H1 (cell line): ENCODE data around the gene ZSWIM2. TPM values are rescaled to one million over a fixed set of nuclear protein-coding genes. Genes with fewer than 3 reads are reported as not detected.
"Not testable (repeated sequence)": the region's sequence is repeated elsewhere in the genome, so short reads cannot be mapped to it uniquely, and the experiment has no call there.

ENCODE experiments used
- CTCF ChIA-PET: fragments of 300-600 bp; sonication (Branson Sonifier 250); formaldehyde crosslinking; loops from one replicate; lab custom pipeline; 2021; ENCODE audit not compliant: partially characterized antibody; lab: Charles Lee
- POLR2A ChIA-PET: fragments of 300-600 bp; sonication (Branson Sonifier 250); formaldehyde crosslinking; loops from one replicate; lab custom pipeline; 2021; ENCODE audit warnings: inconsistent platforms; ENCODE audit not compliant: partially characterized antibody; lab: Charles Lee
- DNase-seq, 2 experiments: peaks; one replicate each; pipeline versions ENCODE4 v3.0.0 to v3.0.0-alpha.2; 2010 to 2022; ENCODE audit warnings: low spot score in 2 of 2, low read depth in 1 of 2, mixed read lengths in 1 of 2
- FAIRE-seq: peaks from 2 replicates; lab custom pipeline; 2011; peaks lifted over from hg19 to GRCh38; lab: Jason Lieb, UNC
- H2AFZ ChIP-seq: 2 replicates; pipeline ENCODE4 v1.8.1; 2012; ENCODE audit warnings: low read length, inconsistent platforms
- H2AK5ac ChIP-seq: 2 replicates; pipeline ENCODE4 v1.6.1; 2013; ENCODE audit warnings: low read depth, low read length
- H2BK120ac ChIP-seq: replicated peaks from 2 replicates; pipeline ENCODE3; 2013; ENCODE audit warnings: low read depth, low read length, inconsistent platforms
- H2BK12ac ChIP-seq: 2 replicates; pipeline ENCODE4 v1.6.1; 2013; ENCODE audit warnings: low read depth, low read length
- H2BK15ac ChIP-seq: 2 replicates; pipeline ENCODE4 v1.6.1; 2013; ENCODE audit warnings: low read length
- H2BK20ac ChIP-seq: 2 replicates; pipeline ENCODE4 v1.6.1; 2013; ENCODE audit warnings: low read length
- H2BK5ac ChIP-seq: 2 replicates; pipeline ENCODE4 v1.6.1; 2013; ENCODE audit warnings: low read depth, low read length
- H3K14ac ChIP-seq: 2 replicates; pipeline ENCODE4 v1.6.1; 2013; ENCODE audit warnings: inconsistent platforms; ENCODE audit not compliant: insufficient read length
- H3K18ac ChIP-seq: 2 replicates; pipeline ENCODE4 v1.6.1; 2013; ENCODE audit warnings: low read length; ENCODE audit errors: extremely low read depth
- H3K23ac ChIP-seq: 2 replicates; pipeline ENCODE4 v1.6.1; 2013; ENCODE audit warnings: inconsistent platforms; ENCODE audit not compliant: insufficient read length
- H3K23me2 ChIP-seq: 2 replicates; pipeline ENCODE4 v1.6.1; 2013; ENCODE audit warnings: low read depth, low read length
- H3K27ac ChIP-seq: 2 replicates; pipeline ENCODE4 v1.6.1; 2011; ENCODE audit warnings: low read depth, low read length, inconsistent platforms
- H3K27me3 ChIP-seq, 4 experiments: replicated peaks in 1 of 4; 1 replicate in 1 of 4; 2 replicates in 3 of 4; pipeline versions ENCODE4 v1.6.1 to v1.8.1; 2011 to 2013; ENCODE audit warnings: low read length in 3 of 4, mild to moderate bottlenecking in 3 of 4, inconsistent platforms in 2 of 4, mixed read lengths in 2 of 4, moderate library complexity in 1 of 4; ENCODE audit not compliant: control insufficient read depth in 3 of 4, insufficient read depth in 3 of 4; ENCODE audit errors: extremely low read depth in 1 of 4
- H3K36me3 ChIP-seq, 4 experiments: 2 replicates each; pipeline versions ENCODE4 v1.6.1 to v1.8.1; 2011 to 2013; ENCODE audit warnings: mild to moderate bottlenecking in 4 of 4, low read length in 3 of 4, moderate library complexity in 2 of 4, control low read depth in 1 of 4, inconsistent platforms in 1 of 4; ENCODE audit not compliant: insufficient read depth in 4 of 4, control insufficient read depth in 2 of 4
- H3K4ac ChIP-seq: replicated peaks from 2 replicates; pipeline ENCODE3; 2013; ENCODE audit warnings: low read length, low read depth, mixed read lengths, inconsistent platforms; ENCODE audit not compliant: insufficient read length
- H3K4me1 ChIP-seq, 4 experiments: replicated peaks in 1 of 4; 1 replicate in 1 of 4; 2 replicates in 3 of 4; pipeline versions ENCODE4 v1.6.1 to v1.8.1; 2011 to 2013; ENCODE audit warnings: low read length in 3 of 4, inconsistent platforms in 2 of 4, mixed read lengths in 1 of 4; ENCODE audit not compliant: insufficient read depth in 4 of 4, control insufficient read depth in 3 of 4
- H3K4me2 ChIP-seq, 2 experiments: 2 replicates each; pipeline versions ENCODE4 v1.6.1 to v1.8.1; 2011 to 2013; ENCODE audit warnings: low read depth in 2 of 2, low read length in 2 of 2, control low read depth in 1 of 2, inconsistent platforms in 1 of 2, mild to moderate bottlenecking in 1 of 2; ENCODE audit not compliant: insufficient read depth in 1 of 2
- H3K4me3 ChIP-seq, 4 experiments: fragments of 200-600, 300-600 bp in 1 of 4; sonication (generic), shearing (Covaris generic), sonication (Bioruptor Twin) in 1 of 4; 2 replicates each; pipeline versions ENCODE4 v1.5.1 to v1.8.1; 2011 to 2016; ENCODE audit warnings: low read length in 4 of 4, low read depth in 3 of 4, control low read depth in 2 of 4, inconsistent platforms in 2 of 4, mild to moderate bottlenecking in 2 of 4, mixed read lengths in 1 of 4, moderate library complexity in 1 of 4; ENCODE audit not compliant: insufficient read depth in 2 of 4; ENCODE audit errors: extremely low read depth in 1 of 4
- H3K56ac ChIP-seq: replicated peaks from 2 replicates; pipeline ENCODE3; 2013; ENCODE audit warnings: low read depth, mild to moderate bottlenecking, mixed read lengths, low read length, inconsistent platforms; ENCODE audit not compliant: insufficient read length
- H3K79me1 ChIP-seq: 2 replicates; pipeline ENCODE4 v1.6.1; 2013; ENCODE audit warnings: low read depth, low read length, control low read depth
- H3K79me2 ChIP-seq, 2 experiments: 2 replicates each; pipeline versions ENCODE4 v1.6.1 to v1.8.1; 2012 to 2013; ENCODE audit warnings: low read length in 2 of 2, mild to moderate bottlenecking in 2 of 2, inconsistent platforms in 1 of 2; ENCODE audit not compliant: insufficient read depth in 2 of 2, control insufficient read depth in 1 of 2
- H3K9ac ChIP-seq, 4 experiments: replicated peaks in 1 of 4; 1 replicate in 1 of 4; 2 replicates in 3 of 4; pipeline versions ENCODE4 v1.6.1 to v1.8.1; 2011 to 2013; ENCODE audit warnings: low read depth in 3 of 4, low read length in 3 of 4, control low read depth in 2 of 4, mild to moderate bottlenecking in 2 of 4, moderate library complexity in 2 of 4, inconsistent platforms in 1 of 4; ENCODE audit errors: extremely low read depth in 1 of 4
- H3K9me3 ChIP-seq, 2 experiments: 2 replicates each; pipeline versions ENCODE4 v1.6.1 to v1.8.1; 2012 to 2013; ENCODE audit warnings: mild to moderate bottlenecking in 2 of 2, moderate library complexity in 2 of 2, control low read depth in 1 of 2, inconsistent platforms in 1 of 2, low read depth in 1 of 2, low read length in 1 of 2, mixed read lengths in 1 of 2; ENCODE audit not compliant: insufficient read depth in 2 of 2
- H4K20me1 ChIP-seq, 2 experiments: replicated peaks in 1 of 2; 2 replicates each; pipeline versions ENCODE3 to v1.8.1; 2011 to 2013; ENCODE audit warnings: inconsistent platforms in 2 of 2, low read length in 2 of 2, mild to moderate bottlenecking in 1 of 2; ENCODE audit not compliant: insufficient read depth in 2 of 2, control insufficient read depth in 1 of 2
- H4K5ac ChIP-seq: 2 replicates; pipeline ENCODE4 v1.6.1; 2013; ENCODE audit warnings: low read length, low read depth, mixed read lengths, inconsistent platforms; ENCODE audit not compliant: insufficient read length
- H4K8ac ChIP-seq: 2 replicates; pipeline ENCODE4 v1.8.0; 2013; ENCODE audit warnings: mild to moderate bottlenecking, moderate library complexity, low read length, inconsistent platforms; ENCODE audit not compliant: insufficient read depth; ENCODE audit errors: extremely low read depth
- H4K91ac ChIP-seq: replicated peaks from 2 replicates; pipeline ENCODE3; 2013; ENCODE audit warnings: low read length, mixed read lengths, inconsistent platforms; ENCODE audit not compliant: insufficient read length
- WGBS, 2 experiments: shearing (Covaris generic) in 1 of 2; methylation state at CpG; one replicate each; pipeline versions ENCODE4 v1.1.6 to v1.1.7; 2013 to 2015; ENCODE audit warnings: low lambda C conversion rate in 2 of 2, mixed read lengths in 2 of 2, inconsistent platforms in 1 of 2, low coverage in 1 of 2, missing lambda C conversion rate in 1 of 2; ENCODE audit not compliant: insufficient replicate concordance in 2 of 2, insufficient coverage in 1 of 2, insufficient read length in 1 of 2; ENCODE audit errors: extremely low coverage in 1 of 2, missing lambda C conversion rate in 1 of 2; 5-methylcytosine and 5-hydroxymethylcytosine counted together
- polyA plus RNA-seq, 7 experiments: library from polyadenylated mRNA; depleted of rRNA in 3 of 7; stranded (reverse) in 5 of 7; unstranded in 2 of 7; fragments of >200 nt in 5 of 7; fragments of 200-250 nt in 2 of 7; gene quantifications; 1 replicate in 5 of 7; 2 replicates in 1 of 7; 4 replicates in 1 of 7; pipeline versions ENCODE4 v1.2.1 to v1.2.3, GENCODE V29; 2011 to 2013; ENCODE audit warnings: missing spikeins in 2 of 7, mixed read lengths in 2 of 7
- total RNA-seq: library from RNA; stranded (reverse); fragmentation: NEBNext Ultra II Directional; extraction: Animal tissue kit (Norgen Biotek cat#: 25700); gene quantifications from 2 replicates; pipeline ENCODE4 v1.2.1, GENCODE V29; 2021

ZSWIM2 gene
- total and polyA plus RNA-seq, 2 of the 8 experiments (the other 6 are each of a cell fraction or from before 2014, with no cell fraction given), result not detected

DNA sequence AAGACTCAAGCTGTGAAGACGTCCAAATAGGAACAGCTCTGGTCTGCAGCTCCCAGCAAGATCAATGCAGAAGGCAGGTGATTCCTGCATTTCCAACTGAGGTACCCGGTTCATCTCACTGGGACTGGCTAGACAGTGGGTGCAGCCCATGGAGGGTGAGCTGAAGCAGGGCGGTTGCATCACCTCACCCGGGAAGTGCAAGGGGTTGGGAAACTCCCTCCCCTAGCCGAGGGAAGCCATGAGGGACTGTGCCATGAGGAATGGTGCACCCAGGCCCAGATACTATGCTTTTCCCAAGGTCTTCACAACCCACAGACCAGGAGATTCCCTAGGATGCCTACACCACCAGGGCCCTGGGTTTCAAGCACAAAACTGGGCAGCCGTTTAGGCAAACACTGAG is 37.2 kb downstream of the ZSWIM2 start:
- H2BK20ac ChIP-seq, H3K27ac ChIP-seq, H4K8ac ChIP-seq, H3K4me1 ChIP-seq, H3K23ac ChIP-seq, H3K79me1 ChIP-seq, H3K14ac ChIP-seq, H2AFZ ChIP-seq, FAIRE-seq, H4K20me1 ChIP-seq, H3K4ac ChIP-seq, H3K18ac ChIP-seq, H3K27me3 ChIP-seq, H3K9me3 ChIP-seq, H3K4me2 ChIP-seq, H3K23me2 ChIP-seq, H4K91ac ChIP-seq, H3K4me3 ChIP-seq, H4K5ac ChIP-seq, POLR2A ChIA-PET, H2BK12ac ChIP-seq, DNase-seq, H2BK15ac ChIP-seq, H2AK5ac ChIP-seq, H2BK5ac ChIP-seq, H3K56ac ChIP-seq, H3K36me3 ChIP-seq, H2BK120ac ChIP-seq, H3K79me2 ChIP-seq, H3K9ac ChIP-seq: not testable (repeated sequence)
- CTCF ChIA-PET, result interaction anchor here (1.2 kb wide), 1 partner anchor 10 kb away, joined by 4 read pairs; no protein-coding TSS in a partner anchor
- 92% methylated on average over 6 of the region's 6 CpGs; no CpG with 5 or more reads in 1 of the 2 experiments for WGBS, 2 experiments
